ENCODE results near the gene KCNJ6. TPM values are rescaled to one million over a fixed set of nuclear protein-coding genes. Genes with fewer than 3 reads are reported as not detected.

KCNJ6 gene
- total and polyA plus RNA-seq, 2 donors from 2014 or later = 0.06 TPM; not detected in 1

- DNase-seq (no peak), FAIRE-seq (no peak)
- TF ChIP-seq CTCF (IDR thresholded peaks at IDR 0.05; ENCODE audit: borderline replicate concordance, extremely low read depth, insufficient read depth) = no peak
- intact Hi-C loops (cut with DNase I) = no loop called here
- Histone ChIP-seq H3K27ac (ENCODE audit: low read depth in 2 of 2, low read length in 2 of 2) (no peak overlapping the region), H3K27me3 (ENCODE audit: control insufficient read depth, insufficient read depth, low read length) (no peaks in the 10 kb centered on the region), H3K9ac (ENCODE audit: low read length in 3 of 3) (no peak overlapping the region), H3K9me3 (ENCODE audit: control insufficient read depth in 2 of 3, insufficient read depth in 1 of 3, low read length in 3 of 3) (no peaks in the 10 kb centered on the region), H3K36me3 (ENCODE audit: control insufficient read depth in 2 of 3, insufficient read depth in 3 of 3, low read length in 3 of 3) (no peaks in the 10 kb centered on the region), H3K4me1 (ENCODE audit: control insufficient read depth in 2 of 3, insufficient read depth in 2 of 3, low read depth in 1 of 3, low read length in 3 of 3) (no peaks in the 10 kb centered on the region), H3K4me3 (ENCODE audit: low read length in 3 of 3) (no peak overlapping the region)
Observed at GRCh38 chr21:37848721-37849490, 67.4 kb downstream of the KCNJ6 start.

DNA sequence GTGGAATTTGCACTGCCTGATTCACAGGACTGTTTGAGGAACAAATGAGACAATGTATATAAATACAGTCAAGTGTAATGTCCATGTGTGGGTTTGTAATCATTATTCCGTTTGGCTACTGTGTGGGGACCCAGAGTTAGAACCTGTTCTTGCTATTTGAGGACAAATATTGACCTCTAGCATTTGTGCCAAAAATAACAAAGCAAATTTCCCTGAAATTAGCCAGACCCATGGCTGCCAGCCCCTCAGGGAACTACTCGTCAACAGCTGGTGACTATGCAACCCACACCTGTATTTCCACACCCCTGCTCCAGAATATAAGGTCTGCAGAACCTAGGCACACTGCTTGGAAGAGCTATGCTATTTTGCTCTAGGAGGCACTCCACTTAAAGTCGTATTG lies 70.7 kb downstream of the KCNJ6 start:
- H3K27ac ChIP-seq (ENCODE audit: low read depth in 2 of 2, low read length in 2 of 2) = no peak overlapping the region
- no peak overlapping the region for H3K4me3 ChIP-seq (ENCODE audit: low read length in 3 of 3)
- intact Hi-C loops (cut with DNase I) = no loop called here
- no peaks in the 10 kb centered on the region for H3K9me3 ChIP-seq (ENCODE audit: control insufficient read depth in 2 of 3, insufficient read depth in 1 of 3, low read length in 3 of 3)
- no peaks in the 10 kb centered on the region for H3K4me1 ChIP-seq (ENCODE audit: control insufficient read depth in 2 of 3, insufficient read depth in 2 of 3, low read depth in 1 of 3, low read length in 3 of 3)
- H3K9ac ChIP-seq (ENCODE audit: low read length in 3 of 3) = no peak overlapping the region
- H3K27me3 ChIP-seq (ENCODE audit: control insufficient read depth, insufficient read depth, low read length) = no peaks in the 10 kb centered on the region
- FAIRE-seq = no peak
- no peak for TF ChIP-seq CTCF (IDR thresholded peaks at IDR 0.05; ENCODE audit: borderline replicate concordance, extremely low read depth, insufficient read depth)
- no peaks in the 10 kb centered on the region for H3K36me3 ChIP-seq (ENCODE audit: control insufficient read depth in 2 of 3, insufficient read depth in 3 of 3, low read length in 3 of 3)
- no peak for DNase-seq

- intact Hi-C loops (cut with DNase I) = no loop called here
- Histone ChIP-seq H3K9ac (ENCODE audit: low read length in 3 of 3) (no peak overlapping the region), H3K4me3 (ENCODE audit: low read length in 3 of 3) (no peak overlapping the region), H3K36me3 (ENCODE audit: control insufficient read depth in 2 of 3, insufficient read depth in 3 of 3, low read length in 3 of 3) (no peaks in the 10 kb centered on the region), H3K9me3 (ENCODE audit: control insufficient read depth in 2 of 3, insufficient read depth in 1 of 3, low read length in 3 of 3) (no peaks in the 10 kb centered on the region), H3K27me3 (ENCODE audit: control insufficient read depth, insufficient read depth, low read length) (no peaks in the 10 kb centered on the region), H3K27ac (ENCODE audit: low read depth in 2 of 2, low read length in 2 of 2) (no peak overlapping the region), H3K4me1 (ENCODE audit: control insufficient read depth in 2 of 3, insufficient read depth in 2 of 3, low read depth in 1 of 3, low read length in 3 of 3) (no peaks in the 10 kb centered on the region)
- DNase-seq = no peak
- no peak for FAIRE-seq
- no peak for TF ChIP-seq CTCF (IDR thresholded peaks at IDR 0.05; ENCODE audit: borderline replicate concordance, extremely low read depth, insufficient read depth)
Observed at GRCh38 chr21:37843191-37843590, 73.1 kb downstream of the KCNJ6 start.

Data from kidney (tissue), 14 donors.